ENCODE measurements around the gene SUMO2.
"Not testable (repeated sequence)": the region's sequence is repeated elsewhere in the genome, so short reads cannot be mapped to it uniquely, and the experiment has no call there.

The SUMO2 gene

GRCh38 chr17:75144816-75145512 lies 37.8 kb downstream of the SUMO2 start:
- no peak for DNase-seq (ENCODE audit: low read depth)

- DNase-seq (ENCODE audit: low read depth), result no peak
These were observed 40.4 kb downstream of the SUMO2 start for GRCh38 chr17:75142236-75142971.

DNA sequence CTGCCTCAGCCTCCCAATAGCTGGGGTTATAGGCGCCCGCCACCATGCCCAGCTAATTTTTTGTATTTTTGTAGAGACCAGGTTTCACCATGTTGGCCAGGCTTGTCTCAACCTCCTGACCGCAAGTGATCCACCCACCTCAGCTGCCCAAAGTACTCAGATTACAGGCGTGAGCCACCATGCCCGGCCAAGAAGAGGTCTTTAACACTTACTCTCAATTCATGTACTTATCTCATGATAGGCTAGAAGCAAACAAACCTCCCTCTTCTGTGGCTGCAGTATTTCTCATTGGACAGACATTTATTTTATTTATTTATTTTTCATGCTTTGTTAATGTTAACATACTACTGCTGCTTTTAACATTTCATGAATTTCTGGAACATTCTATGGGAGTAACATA lies 44.2 kb downstream of the SUMO2 start:
- no peak for DNase-seq (ENCODE audit: low read depth)

GRCh38 chr17:75137762-75138161 lies 45.0 kb downstream of the SUMO2 start:
- not testable (repeated sequence) for DNase-seq (ENCODE audit: low read depth)

GRCh38 chr17:75135946-75136345 lies 46.8 kb downstream of the SUMO2 start:
- DNase-seq (ENCODE audit: low read depth), result no peak

- no peak for DNase-seq (ENCODE audit: low read depth)
These were observed 47.3 kb downstream of the SUMO2 start for GRCh38 chr17:75135452-75135851.

- DNase-seq (ENCODE audit: low read depth), result not testable (repeated sequence)
These were observed 49.0 kb downstream of the SUMO2 start for GRCh38 chr17:75133607-75134347.

DNA sequence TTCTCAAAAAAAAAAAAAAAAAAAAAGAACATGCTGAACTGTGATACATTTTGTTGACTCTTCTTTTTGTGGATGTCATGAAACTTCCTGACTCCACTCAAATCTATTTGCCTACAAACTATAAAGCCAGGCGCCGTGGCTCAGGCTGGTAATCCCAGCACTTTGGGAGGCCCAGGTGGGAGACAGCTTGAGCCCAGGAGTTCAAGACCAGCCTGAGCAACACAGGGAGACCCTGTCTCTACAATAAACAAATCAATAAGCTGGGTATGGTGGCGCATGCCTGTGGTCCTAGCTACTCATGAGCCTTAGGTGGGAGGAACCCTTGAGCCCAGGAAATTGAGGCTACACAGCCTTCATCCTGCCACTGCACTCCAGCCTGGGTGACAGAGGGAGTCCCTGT lies 49.8 kb downstream of the SUMO2 start:
- DNase-seq (ENCODE audit: low read depth), result no peak

DNA sequence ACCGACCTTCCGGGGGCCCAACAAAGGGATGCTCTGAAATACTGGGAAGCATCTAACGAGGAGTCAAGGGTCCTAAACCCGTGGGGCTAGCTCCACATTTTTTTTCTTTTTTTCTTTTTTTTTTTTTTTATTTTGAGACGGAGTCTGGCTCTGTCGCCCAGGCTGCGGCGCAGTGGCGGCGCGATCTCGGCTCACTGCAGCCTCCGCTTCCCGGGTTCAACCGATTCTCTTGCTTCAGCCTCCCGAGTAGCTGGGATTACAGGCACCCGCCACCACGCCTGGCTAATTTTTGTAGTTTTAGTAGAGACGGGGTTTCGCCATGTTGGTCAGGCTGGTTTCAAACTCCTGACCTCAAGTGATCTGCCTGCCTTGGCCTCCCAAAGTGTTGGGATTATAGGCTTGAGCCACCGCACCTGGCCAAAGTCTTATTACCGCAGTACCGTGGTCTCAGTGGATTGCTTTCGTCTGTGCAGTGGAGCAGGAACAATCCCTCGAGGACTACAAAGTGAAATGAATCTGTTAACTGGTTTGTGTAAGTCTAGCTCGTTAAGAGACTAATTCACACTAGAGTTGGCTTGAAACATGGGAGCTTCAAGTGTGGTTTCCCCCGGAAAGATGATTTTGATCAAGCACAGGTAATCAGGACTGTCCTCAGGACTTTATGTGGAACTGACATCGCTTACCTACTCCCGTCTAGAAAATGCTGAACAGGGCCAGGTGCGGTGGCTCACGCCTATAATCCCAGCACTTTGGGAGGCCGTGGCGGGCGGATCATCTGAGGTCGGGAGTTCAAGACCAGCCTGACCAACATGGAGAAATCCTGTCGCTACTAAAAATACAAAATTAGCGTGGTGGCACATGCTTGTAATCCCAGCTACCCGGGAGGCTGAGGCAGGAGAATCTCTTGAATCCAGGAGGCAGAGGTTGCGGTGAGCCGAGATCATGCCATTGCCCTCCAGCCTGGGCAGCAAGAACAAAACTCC lies 50.5 kb downstream of the SUMO2 start:
- DNase-seq (ENCODE audit: low read depth), result not testable (repeated sequence)

GRCh38 chr17:75131278-75132017 lies 51.3 kb downstream of the SUMO2 start, which contains the start of gene NT5C:
Gene NT5C (minus strand): TSS chr17:75131742. CDS start chr17:75131707, 35 bp downstream.
- peak; percentile 45 for DNase-seq (ENCODE audit: low read depth)

DNA sequence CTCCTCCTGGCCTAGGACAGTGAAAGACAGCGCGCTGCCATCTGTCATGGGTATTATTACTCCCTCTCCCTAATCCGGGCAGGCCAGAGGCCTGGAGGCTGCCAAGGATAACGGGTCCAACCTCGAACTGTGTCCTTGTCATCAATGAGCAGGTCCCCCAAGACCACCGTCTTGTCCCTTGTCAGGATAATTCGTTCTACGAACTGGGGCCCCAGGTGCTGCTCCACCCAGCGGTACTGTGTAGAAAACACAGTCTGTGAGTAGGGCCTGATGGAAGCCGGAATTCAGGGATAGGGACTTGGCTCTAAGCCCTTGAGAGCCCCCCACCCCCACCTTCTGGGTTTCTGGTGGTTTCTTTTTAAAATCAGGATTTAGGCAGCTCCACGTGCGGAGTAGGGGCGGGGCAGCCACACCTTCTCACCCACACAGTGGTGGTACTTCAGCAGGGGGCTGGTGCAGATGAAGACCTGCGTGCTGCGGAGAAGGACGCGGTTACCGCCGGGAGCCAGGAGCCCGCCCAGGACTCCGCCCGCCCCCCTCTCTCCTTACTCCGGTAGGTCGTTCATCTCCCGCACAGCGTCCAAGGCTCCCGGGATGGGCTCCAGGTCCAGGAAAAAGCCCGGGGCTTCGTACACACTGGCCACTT lies 52.0 kb downstream of the SUMO2 start:
- no peak for DNase-seq (ENCODE audit: low read depth)

- no peak for DNase-seq (ENCODE audit: low read depth)
These were observed 52.6 kb downstream of the SUMO2 start for GRCh38 chr17:75130059-75130631.

DNA sequence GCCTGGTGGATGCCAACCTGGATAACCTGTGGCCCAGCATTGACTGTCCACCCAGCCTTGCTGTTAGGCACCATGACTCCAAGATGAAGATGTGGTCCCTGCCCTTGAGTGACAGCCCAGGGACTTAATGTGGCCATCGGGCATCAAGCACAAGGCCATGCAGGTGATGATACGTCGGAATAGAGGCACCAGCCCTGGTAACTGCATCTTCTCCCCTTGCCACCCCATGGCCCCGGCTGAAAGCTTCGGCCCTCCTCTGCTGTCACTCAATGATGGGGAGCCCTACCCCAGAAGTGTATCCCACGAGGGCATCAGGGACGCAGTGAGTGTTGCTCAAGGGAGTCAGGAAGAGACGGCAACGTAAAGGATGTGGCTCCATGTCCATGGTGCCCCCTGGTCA lies 53.2 kb downstream of the SUMO2 start:
- DNase-seq (ENCODE audit: low read depth), result no peak

GRCh38 chr17:75128694-75129505 lies 53.9 kb downstream of the SUMO2 start:
- DNase-seq (ENCODE audit: low read depth), result no peak

DNA sequence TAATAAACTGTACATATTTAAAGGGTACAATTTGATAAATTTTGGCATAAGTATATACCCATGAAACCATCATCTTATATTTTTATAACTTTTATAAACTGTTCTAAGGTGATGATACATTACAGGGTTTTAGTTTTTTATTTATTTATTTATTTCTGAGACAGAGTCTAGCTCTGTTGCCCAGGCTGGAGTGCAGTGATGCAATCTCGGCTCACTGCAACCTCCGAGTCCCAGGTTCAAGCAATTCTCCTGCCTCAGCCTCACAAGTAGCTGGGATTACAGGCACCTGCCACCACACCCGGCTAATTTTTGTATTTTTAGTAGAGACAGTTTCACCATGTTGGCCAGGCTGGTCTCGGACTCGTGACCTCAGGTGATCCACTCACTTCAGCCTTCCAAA lies 54.8 kb downstream of the SUMO2 start:
- DNase-seq (ENCODE audit: low read depth), result not testable (repeated sequence)

DNA sequence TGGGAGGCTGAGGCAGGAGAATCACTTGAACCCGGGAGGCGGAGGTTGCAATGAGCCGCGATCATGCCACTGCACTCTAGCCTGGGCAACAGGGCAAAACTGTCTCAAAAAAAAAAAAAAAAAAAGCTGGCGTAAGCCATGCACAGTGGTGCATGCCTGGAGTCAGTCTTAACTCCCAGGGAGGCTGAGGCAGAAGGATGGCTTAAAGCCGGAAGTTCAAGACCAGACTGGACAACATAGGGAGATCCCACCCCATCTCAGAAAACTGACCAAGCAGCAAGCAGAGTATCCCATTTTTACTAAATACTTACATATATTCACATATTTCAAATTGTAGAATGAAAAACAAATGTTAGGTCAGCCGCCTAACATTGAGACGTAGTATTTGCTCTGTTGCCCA lies 55.8 kb downstream of the SUMO2 start:
- no peak for DNase-seq (ENCODE audit: low read depth)

GRCh38 chr17:75125984-75126383 lies 56.8 kb downstream of the SUMO2 start:
- DNase-seq (ENCODE audit: low read depth), result no peak

- no peak for DNase-seq (ENCODE audit: low read depth)
These were observed 58.0 kb downstream of the SUMO2 start for GRCh38 chr17:75124819-75125162.
